GM06990 (cell line): ENCODE measurements around the gene ATP6V0C.

ENCODE experiments used
- DNase-seq: peaks from one replicate; pipeline ENCODE4 v3.0.0-alpha.2; 2011; ENCODE audit not compliant: insufficient read length; ENCODE audit errors: extremely low read depth
- H3K27me3 ChIP-seq: replicated peaks from 2 replicates; pipeline ENCODE4 v1.6.0; 2011; ENCODE audit warnings: low read length; ENCODE audit not compliant: control insufficient read depth, insufficient read depth
- H3K36me3 ChIP-seq: 2 replicates; pipeline ENCODE4 v1.5.1; 2011; ENCODE audit warnings: low read length; ENCODE audit not compliant: control insufficient read depth, insufficient read depth
- H3K4me3 ChIP-seq: replicated peaks from 2 replicates; pipeline ENCODE4 v1.5.1; 2011; ENCODE audit warnings: low read depth, mild to moderate bottlenecking, control low read depth, low read length
- TF ChIP-seq, protein P1 (sequence below): IDR thresholded peaks from 2 replicates; pipeline ENCODE4 v1.5.1; 2011; ENCODE audit warnings: low read length, control low read depth, mild to moderate bottlenecking, inconsistent platforms; ENCODE audit not compliant: insufficient read depth, poor library complexity, severe bottlenecking

Gene ATP6V0C

DNA sequence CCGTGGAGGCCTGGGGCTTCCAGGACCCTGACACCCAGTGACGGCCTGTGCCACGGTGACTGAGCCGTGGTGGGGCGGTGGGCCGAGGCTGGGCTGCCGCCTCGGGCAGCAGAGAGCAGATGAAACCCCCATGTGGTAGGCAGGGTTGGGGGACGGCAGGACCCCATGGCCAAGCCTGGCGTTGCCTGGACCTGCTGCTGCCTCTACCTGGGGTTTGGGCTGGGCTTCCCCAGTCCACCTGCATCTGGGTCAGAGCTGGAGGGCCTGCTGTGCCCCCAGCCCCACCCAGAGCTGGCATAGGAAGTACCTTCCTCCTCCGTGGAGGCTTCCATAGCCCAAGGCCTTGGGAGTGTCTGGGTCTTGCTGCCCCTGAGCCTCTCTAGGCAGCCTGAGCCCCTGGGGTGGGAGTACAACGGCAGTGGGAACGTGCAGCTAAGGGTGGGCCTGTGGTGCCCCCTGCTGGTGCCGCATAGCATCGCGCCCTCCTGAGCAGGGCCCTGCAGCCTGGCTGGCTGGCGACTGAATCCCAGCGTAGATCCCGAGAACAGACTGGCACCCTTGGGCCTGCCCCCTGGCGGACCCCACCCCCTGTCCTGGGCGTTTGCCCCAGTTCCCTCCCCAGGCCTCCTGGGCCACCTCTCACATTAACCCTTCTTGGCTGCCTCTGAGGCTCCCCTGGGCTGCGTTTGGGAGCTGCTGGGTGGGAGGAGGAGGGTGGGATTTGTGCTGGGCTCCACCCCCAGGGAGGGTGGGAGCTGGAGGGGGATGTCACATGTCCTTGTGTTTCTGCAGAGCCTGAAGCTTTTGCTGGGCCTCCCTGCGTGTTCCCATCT lies 12.6 kb upstream of the ATP6V0C start:
- no peaks in the 10 kb centered on the region for H3K27me3 ChIP-seq
- no peak overlapping the region for H3K4me3 ChIP-seq
- DNase-seq = peak; percentile 81
- peaks cover 2% of the 10 kb centered on the region for H3K36me3 ChIP-seq
- TF ChIP-seq, protein P1, sequence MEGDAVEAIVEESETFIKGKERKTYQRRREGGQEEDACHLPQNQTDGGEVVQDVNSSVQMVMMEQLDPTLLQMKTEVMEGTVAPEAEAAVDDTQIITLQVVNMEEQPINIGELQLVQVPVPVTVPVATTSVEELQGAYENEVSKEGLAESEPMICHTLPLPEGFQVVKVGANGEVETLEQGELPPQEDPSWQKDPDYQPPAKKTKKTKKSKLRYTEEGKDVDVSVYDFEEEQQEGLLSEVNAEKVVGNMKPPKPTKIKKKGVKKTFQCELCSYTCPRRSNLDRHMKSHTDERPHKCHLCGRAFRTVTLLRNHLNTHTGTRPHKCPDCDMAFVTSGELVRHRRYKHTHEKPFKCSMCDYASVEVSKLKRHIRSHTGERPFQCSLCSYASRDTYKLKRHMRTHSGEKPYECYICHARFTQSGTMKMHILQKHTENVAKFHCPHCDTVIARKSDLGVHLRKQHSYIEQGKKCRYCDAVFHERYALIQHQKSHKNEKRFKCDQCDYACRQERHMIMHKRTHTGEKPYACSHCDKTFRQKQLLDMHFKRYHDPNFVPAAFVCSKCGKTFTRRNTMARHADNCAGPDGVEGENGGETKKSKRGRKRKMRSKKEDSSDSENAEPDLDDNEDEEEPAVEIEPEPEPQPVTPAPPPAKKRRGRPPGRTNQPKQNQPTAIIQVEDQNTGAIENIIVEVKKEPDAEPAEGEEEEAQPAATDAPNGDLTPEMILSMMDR = peak; percentile 96

DNA sequence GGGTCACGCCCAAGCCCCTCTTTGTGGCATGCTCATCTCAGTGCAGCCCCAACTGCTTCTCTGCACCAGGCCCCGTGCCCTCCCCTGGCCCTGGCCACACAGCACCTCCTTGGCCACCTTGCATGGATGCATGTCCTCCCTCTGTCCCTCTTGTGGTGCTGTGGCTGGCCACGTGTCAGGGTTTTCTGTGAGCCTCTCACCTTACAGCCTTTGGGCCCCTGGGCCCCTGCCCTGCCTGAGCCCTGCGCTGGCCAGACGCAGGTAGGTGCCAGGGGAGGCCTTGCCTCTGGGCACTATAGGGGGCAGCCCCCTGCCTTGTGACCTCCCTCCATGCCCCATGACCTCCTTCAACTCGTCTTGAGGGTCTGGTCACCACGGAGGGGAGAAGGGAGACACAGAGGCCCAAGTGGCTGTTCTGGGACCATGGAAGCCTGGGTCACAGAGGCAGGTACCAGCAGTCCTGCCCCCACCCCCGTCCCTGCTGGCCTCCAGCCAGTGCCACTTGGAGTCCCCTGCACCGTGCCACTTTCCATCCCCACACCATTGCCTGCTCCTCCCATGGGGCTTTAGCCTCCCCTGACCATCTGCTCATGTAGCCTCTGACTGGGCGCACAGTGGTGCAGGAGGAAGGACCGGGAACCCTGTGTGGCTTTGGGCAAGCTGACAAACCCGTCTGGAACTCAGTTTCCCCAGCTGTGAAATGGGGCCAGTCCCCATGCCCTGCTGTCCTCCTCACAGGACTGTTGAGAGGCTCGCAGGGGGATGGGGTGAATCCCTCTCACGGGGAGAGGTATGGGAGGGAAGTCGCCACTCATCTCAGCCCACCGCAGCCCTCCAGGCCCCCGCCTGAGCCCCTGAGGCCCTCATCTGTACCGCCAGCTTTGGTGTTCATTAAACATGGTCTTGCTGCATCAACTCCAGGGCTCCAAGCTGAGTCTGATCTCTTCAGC lies 11.5 kb upstream of the ATP6V0C start:
- no peak for DNase-seq
- TF ChIP-seq, protein P1 = no peak
- no peak overlapping the region for H3K4me3 ChIP-seq
- H3K27me3 ChIP-seq = no peaks in the 10 kb centered on the region
- H3K36me3 ChIP-seq = peaks cover 2% of the 10 kb centered on the region

DNA sequence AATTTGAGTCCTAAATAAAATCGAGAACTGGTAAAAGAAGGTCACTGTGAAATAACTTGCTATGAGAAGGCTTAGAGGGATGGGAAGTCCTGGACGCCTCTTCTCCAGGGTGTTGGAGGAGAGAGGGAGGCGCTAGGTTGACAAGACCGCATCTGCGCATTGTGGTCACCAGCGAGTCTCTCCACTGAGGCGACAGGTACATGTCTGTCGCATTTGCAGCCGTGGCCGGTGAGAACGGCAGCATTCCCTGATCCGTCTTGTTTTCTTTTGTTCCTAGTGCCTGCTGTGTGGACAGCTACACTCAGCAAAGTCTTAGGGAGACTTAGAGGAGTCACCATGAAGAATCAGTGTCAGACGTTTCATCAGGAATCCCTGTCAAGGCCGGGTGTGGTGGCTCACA lies 8.1 kb upstream of the ATP6V0C start:
- DNase-seq = no peak

DNA sequence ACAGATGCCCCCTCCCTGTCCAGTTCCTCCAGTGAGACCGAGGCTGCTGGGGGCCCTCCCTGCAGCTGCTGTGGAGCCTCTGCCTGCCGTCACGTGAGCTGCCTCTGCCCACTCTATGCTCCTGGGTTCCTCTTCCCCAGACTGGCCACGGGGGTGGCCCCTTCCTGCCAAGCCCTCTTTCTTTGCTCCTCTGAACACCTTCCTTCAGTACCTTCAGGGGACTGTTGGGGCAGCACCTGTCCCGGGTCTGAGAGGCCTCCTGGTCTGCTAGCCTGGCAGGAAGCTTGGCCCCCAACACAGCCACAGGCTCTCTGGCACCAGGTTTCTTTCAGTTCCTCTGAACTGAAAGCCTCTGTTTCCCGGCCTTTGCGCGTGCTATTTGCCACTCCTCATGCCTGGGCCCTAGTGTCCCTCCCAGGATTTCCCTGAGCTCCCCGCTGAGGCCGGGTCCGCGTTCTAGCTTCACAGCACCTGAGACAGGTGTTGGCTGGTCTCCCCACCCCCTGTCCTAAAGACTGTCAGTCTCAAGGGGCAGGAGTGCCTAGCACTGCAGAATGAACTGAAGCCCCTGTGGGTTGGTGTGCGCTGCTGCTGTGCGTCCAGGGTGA lies 6.6 kb upstream of the ATP6V0C start:
- DNase-seq = peak; percentile 48
- no peaks in the 10 kb centered on the region for H3K27me3 ChIP-seq
- no peak overlapping the region for H3K4me3 ChIP-seq
- TF ChIP-seq, protein P1 = peak; percentile 35
- H3K36me3 ChIP-seq = no peaks in the 10 kb centered on the region

More for the DNA sequence above, 8.1 kb upstream of the ATP6V0C start:
- TF ChIP-seq, protein P1 = no peak
- Histone ChIP-seq H3K36me3 (no peaks in the 10 kb centered on the region), H3K27me3 (no peaks in the 10 kb centered on the region), H3K4me3 (no peak overlapping the region)

DNA sequence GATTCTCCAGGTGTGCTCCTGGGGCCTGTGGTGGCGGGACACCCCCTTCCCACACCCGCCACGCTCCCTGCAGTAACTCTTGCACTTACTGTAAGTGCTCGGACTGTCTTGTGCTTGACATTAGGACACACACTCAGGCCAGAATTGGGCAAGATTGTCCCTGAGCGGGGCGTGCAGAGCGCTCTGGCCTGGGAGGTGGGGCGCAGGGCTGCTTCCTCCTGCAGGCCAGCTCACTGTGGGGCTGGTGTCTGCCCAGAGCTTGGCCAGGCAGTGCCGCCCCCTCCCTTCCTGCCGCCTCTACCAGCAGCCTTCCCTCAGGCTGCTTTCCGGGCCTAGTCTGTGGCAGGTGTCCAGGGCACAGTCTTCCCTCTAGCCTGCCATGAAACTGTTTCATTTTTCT lies 6.1 kb upstream of the ATP6V0C start:
- DNase-seq = no peak
- H3K4me3 ChIP-seq = no peak overlapping the region
- no peaks in the 10 kb centered on the region for H3K27me3 ChIP-seq
- no peaks in the 10 kb centered on the region for H3K36me3 ChIP-seq
- TF ChIP-seq, protein P1 = no peak
